Measurements from ENCODE around the gene COL4A6. TPM values are rescaled to one million over a fixed set of nuclear protein-coding genes. Genes with fewer than 3 reads are reported as not detected.

COL4A6 gene
- total RNA-seq, 1 donor from 2014 or later, result 10.3 TPM

GRCh38 chrX:108257556-108257955 lies 180.7 kb downstream of the COL4A6 start:
- TF ChIP-seq POLR2AphosphoS5 (IDR thresholded peaks at IDR 0.05; ENCODE audit: insufficient read depth in 1 of 2, low read depth in 1 of 2), result no peak
- TF ChIP-seq POLR2A (IDR thresholded peaks at IDR 0.05), result no peak
- TF ChIP-seq CTCF (IDR thresholded peaks at IDR 0.05), result no peak
- no peak for DNase-seq (ENCODE audit: extremely low spot score in 2 of 2)
- Histone ChIP-seq H3K4me3 (no peak overlapping the region), H3K9me3 (no peaks in the 10 kb centered on the region), H3K27me3 (no peaks in the 10 kb centered on the region), H3K4me1 (no peaks in the 10 kb centered on the region), H3K27ac (no peak overlapping the region), H3K36me3 (no peaks in the 10 kb centered on the region)
- intact Hi-C loops (cut with DNase I), result no loop called here

- Histone ChIP-seq H3K9me3 (no peaks in the 10 kb centered on the region), H3K27me3 (no peaks in the 10 kb centered on the region), H3K36me3 (no peaks in the 10 kb centered on the region), H3K27ac (no peak overlapping the region), H3K4me1 (no peaks in the 10 kb centered on the region), H3K4me3 (no peak overlapping the region)
- DNase-seq (ENCODE audit: extremely low spot score in 2 of 2), result no peak
- intact Hi-C loops (cut with DNase I), result no loop called here
- no peak for TF ChIP-seq CTCF (IDR thresholded peaks at IDR 0.05)
- TF ChIP-seq POLR2A (IDR thresholded peaks at IDR 0.05), result no peak
- TF ChIP-seq POLR2AphosphoS5 (IDR thresholded peaks at IDR 0.05; ENCODE audit: insufficient read depth in 1 of 2, low read depth in 1 of 2), result no peak
These were observed 183.6 kb downstream of the COL4A6 start for GRCh38 chrX:108254636-108255035.

GRCh38 chrX:108250654-108251579 lies 187.3 kb downstream of the COL4A6 start:
- intact Hi-C loops (cut with DNase I), result no loop called here
- Histone ChIP-seq H3K27me3 (no peaks in the 10 kb centered on the region), H3K9me3 (no peaks in the 10 kb centered on the region), H3K27ac (no peak overlapping the region), H3K36me3 (no peaks in the 10 kb centered on the region), H3K4me1 (no peaks in the 10 kb centered on the region), H3K4me3 (no peak overlapping the region)
- no peak for TF ChIP-seq POLR2AphosphoS5 (IDR thresholded peaks at IDR 0.05; ENCODE audit: insufficient read depth in 1 of 2, low read depth in 1 of 2)
- TF ChIP-seq CTCF (IDR thresholded peaks at IDR 0.05), result no peak
- no peak for TF ChIP-seq POLR2A (IDR thresholded peaks at IDR 0.05)
- no peak for DNase-seq (ENCODE audit: extremely low spot score in 2 of 2)

GRCh38 chrX:108246304-108246954 lies 191.8 kb downstream of the COL4A6 start:
- Histone ChIP-seq H3K27ac (no peak overlapping the region), H3K9me3 (no peaks in the 10 kb centered on the region), H3K27me3 (no peaks in the 10 kb centered on the region), H3K36me3 (no peaks in the 10 kb centered on the region), H3K4me3 (no peak overlapping the region), H3K4me1 (no peaks in the 10 kb centered on the region)
- DNase-seq (ENCODE audit: extremely low spot score in 2 of 2), result no peak
- intact Hi-C loops (cut with DNase I), result no loop called here
- no peak for TF ChIP-seq POLR2AphosphoS5 (IDR thresholded peaks at IDR 0.05; ENCODE audit: insufficient read depth in 1 of 2, low read depth in 1 of 2)

GRCh38 chrX:108245462-108245861 lies 192.8 kb downstream of the COL4A6 start:
- TF ChIP-seq CTCF (IDR thresholded peaks at IDR 0.05) (no peak), POLR2AphosphoS5 (IDR thresholded peaks at IDR 0.05; ENCODE audit: insufficient read depth in 1 of 2, low read depth in 1 of 2) (no peak), POLR2A (IDR thresholded peaks at IDR 0.05) (no peak)
- Histone ChIP-seq H3K9me3 (no peaks in the 10 kb centered on the region), H3K27ac (no peak overlapping the region), H3K36me3 (no peaks in the 10 kb centered on the region), H3K4me3 (no peak overlapping the region), H3K4me1 (no peaks in the 10 kb centered on the region), H3K27me3 (no peaks in the 10 kb centered on the region)
- DNase-seq (ENCODE audit: extremely low spot score in 2 of 2), result no peak
- intact Hi-C loops (cut with DNase I), result no loop called here

All from vagina (tissue), 2 donors.